ENCODE results near the gene SLC43A3. TPM values are rescaled to one million over a fixed set of nuclear protein-coding genes. Genes with fewer than 3 reads are reported as not detected.

SLC43A3 gene
- total RNA-seq, 1 experiment from 2014 or later, result 21.4 TPM

DNA sequence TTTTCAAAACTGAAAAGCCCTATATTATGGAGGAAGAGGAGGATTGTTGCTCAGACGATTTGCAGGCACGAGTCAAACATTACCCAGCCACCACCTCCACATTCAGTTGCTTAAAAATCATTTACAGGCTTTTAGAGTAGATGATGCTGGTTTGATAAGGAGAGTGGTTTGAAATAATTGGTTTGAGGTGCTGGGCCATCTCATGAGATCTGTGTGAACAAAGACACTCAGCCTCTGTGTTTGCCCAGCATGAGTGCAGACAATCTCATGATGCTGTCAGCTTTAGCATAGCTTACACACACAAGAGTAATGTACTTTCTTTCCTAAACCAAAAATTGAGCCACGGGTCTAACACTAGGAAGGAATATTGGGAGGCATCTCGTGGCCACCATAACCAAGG, 4.3 kb downstream of the SLC43A3 start:
- Histone ChIP-seq H4K8ac (replicated peaks; ENCODE audit: insufficient read length, low read depth, low read length) (no peak overlapping the region), H2BK5ac (ENCODE audit: insufficient read length, low read length) (no peak overlapping the region), H3K4me2 (ENCODE audit: insufficient read depth, insufficient read length, low read length) (no peak overlapping the region), H3K79me1 (ENCODE audit: insufficient read depth, low read depth, low read length, poor library complexity, severe bottlenecking) (no peaks in the 10 kb centered on the region), H3K23me2 (ENCODE audit: insufficient read length, low read depth, low read length, poor library complexity, severe bottlenecking) (peaks cover 6% of the 10 kb centered on the region), H3K23ac (ENCODE audit: insufficient read length, low read depth, low read length) (no peak overlapping the region), H2BK15ac (ENCODE audit: low read depth, low read length) (no peak overlapping the region), H4K91ac (ENCODE audit: insufficient read length, low read depth, low read length) (no peak overlapping the region), H4K20me1 (ENCODE audit: control insufficient read depth, insufficient read depth, insufficient read length) (no peaks in the 10 kb centered on the region), H3K18ac (ENCODE audit: insufficient read length, low read depth, low read length) (no peak overlapping the region), H3K4me1 (ENCODE audit: insufficient read depth, low read length) (peaks cover 2% of the 10 kb centered on the region; the same call in 1 of the 2 replicates), H3K27ac (ENCODE audit: insufficient read length, low read depth, low read length) (no peak overlapping the region), H3K4ac (ENCODE audit: low read depth, low read length) (no peak overlapping the region), H3K56ac (ENCODE audit: insufficient read length, low read depth, low read length) (no peak overlapping the region), H3K9me3 (ENCODE audit: control insufficient read depth, low read depth, low read length) (no peaks in the 10 kb centered on the region), H2BK12ac (ENCODE audit: insufficient read length, low read depth, low read length) (no peak overlapping the region), H4K5ac (ENCODE audit: insufficient read length, low read depth, low read length) (no peak overlapping the region), H2BK20ac (ENCODE audit: low read depth, low read length, poor library complexity, severe bottlenecking) (no peak overlapping the region), H2BK120ac (ENCODE audit: low read depth, low read length, poor library complexity, severe bottlenecking) (no peak overlapping the region), H3T11ph (ENCODE audit: low read length) (no peak overlapping the region), H3K27me3 (ENCODE audit: insufficient read depth, low read length) (no peaks in the 10 kb centered on the region), H3K9ac (ENCODE audit: extremely low read depth, insufficient read length, low read length) (no peak overlapping the region), H3K79me2 (ENCODE audit: insufficient read depth, low read length) (no peaks in the 10 kb centered on the region), H2AFZ (ENCODE audit: low read length) (no peak overlapping the region), H3K14ac (ENCODE audit: insufficient read depth, low read length) (no peak overlapping the region), H2AK5ac (ENCODE audit: insufficient read length, low read length) (no peak overlapping the region)
- Mint-ChIP-seq H3K4me3 (no peak overlapping the region), H3K27ac (no peak overlapping the region), H3K9me3 (no peaks in the 10 kb centered on the region), H3K4me1 (peaks cover 22 to 31% of the 10 kb centered on the region in 2 experiments), H3K27me3 (ENCODE audit: low read depth) (peaks cover 18% of the 10 kb centered on the region), H3K36me3 (ENCODE audit: insufficient read depth in 1 of 3, low read depth in 3 of 3) (peaks cover 12 to 27% (median 26%) of the 10 kb centered on the region in 3 experiments)
- TF ChIP-seq, protein P1, sequence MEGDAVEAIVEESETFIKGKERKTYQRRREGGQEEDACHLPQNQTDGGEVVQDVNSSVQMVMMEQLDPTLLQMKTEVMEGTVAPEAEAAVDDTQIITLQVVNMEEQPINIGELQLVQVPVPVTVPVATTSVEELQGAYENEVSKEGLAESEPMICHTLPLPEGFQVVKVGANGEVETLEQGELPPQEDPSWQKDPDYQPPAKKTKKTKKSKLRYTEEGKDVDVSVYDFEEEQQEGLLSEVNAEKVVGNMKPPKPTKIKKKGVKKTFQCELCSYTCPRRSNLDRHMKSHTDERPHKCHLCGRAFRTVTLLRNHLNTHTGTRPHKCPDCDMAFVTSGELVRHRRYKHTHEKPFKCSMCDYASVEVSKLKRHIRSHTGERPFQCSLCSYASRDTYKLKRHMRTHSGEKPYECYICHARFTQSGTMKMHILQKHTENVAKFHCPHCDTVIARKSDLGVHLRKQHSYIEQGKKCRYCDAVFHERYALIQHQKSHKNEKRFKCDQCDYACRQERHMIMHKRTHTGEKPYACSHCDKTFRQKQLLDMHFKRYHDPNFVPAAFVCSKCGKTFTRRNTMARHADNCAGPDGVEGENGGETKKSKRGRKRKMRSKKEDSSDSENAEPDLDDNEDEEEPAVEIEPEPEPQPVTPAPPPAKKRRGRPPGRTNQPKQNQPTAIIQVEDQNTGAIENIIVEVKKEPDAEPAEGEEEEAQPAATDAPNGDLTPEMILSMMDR (conservative IDR thresholded peaks at IDR 0.05), result no peak
- no peak for DNase-seq
- WGBS (ENCODE audit: extremely low coverage, insufficient read length, low lambda C conversion rate), result no CpG with 5 or more reads among the region's 4 CpGs

Measured in H9 (cell line).